GM19238 (cell line): ENCODE data around the gene ACP2.
"Not testable (repeated sequence)": the region's sequence is repeated elsewhere in the genome, so short reads cannot be mapped to it uniquely, and the experiment has no call there.

ENCODE experiments used
- DNase-seq: peaks from one replicate; pipeline ENCODE4 v3.0.0; 2011; ENCODE audit warnings: low spot score; ENCODE audit not compliant: insufficient read length

The ACP2 gene

DNA sequence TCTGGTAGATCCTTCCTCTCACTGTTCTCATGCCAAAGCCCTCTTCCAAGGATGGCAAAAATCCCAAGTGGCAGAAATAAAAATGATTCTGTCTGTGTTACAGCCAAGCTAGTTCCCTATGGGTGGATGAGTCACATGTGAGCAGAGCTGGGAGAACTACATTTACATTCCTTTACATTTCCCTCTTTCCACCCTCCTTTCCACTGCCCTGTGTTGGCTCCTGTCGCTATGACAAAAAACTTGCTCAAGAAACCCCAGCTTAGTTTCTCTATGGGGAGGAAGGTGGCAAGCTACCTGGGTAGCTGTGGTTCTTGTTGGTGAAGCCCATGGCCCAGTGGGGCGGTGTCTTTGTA, 44.0 kb downstream of the ACP2 start:
- DNase-seq, result no peak

DNA sequence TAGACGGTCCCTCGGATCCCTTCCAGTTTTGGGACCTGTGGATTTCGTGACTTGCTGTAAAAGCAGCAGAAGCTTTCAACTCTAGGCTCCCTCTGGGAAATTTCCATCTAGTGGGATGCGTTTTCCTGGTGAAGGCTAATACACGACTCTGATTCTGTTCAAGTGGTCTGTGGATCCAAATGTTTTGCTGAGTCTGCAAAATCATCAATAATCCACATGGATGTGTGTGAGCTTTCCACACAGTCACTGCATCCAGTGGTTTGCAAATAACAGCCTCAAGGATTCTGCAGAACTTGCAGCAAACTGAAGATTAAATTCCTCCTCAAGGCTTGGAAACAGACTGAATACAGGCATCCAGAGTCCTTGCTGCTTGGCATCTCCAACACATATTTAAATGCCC, 46.0 kb downstream of the ACP2 start:
- no peak for DNase-seq

DNA sequence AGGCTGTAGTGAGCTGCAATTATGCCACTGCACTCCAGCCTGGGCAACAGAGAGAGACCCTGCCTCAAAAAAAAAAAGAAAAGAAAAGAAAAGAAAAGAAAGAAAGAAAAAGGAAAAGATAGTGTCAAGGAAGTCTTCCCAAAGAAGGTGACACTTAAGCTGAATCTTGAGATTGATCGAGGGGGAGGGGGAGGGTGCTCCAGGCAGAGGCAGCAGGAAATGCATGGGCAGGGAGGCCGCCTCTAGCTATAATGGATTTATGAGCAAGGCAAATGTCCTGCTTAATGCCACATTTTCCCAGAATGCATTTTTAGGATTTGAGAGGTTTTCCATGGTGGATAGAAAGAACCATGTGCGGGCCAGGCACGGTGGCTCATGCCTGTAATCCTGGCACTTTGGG, 47.6 kb downstream of the ACP2 start:
- DNase-seq, result no peak

DNA sequence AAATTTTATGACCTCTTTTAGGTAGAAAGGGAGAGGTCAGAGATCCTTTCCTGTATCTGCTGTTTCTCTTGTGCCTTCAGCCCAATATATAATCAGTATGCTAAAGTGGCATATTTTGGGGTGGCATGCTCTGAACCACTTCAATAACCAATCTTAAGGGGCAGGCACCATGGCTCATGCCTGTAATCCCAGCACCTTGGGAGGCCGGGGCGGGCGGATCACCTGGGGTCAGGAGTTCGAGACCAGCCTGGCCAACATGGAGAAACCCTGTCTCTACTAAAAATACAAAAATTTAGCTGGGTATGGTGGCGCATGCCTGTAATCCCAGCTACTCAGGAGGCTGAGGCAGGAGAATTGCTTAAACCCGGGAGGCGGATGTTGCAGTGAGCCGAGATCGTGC, 50.5 kb downstream of the ACP2 start:
- not testable (repeated sequence) for DNase-seq

DNA sequence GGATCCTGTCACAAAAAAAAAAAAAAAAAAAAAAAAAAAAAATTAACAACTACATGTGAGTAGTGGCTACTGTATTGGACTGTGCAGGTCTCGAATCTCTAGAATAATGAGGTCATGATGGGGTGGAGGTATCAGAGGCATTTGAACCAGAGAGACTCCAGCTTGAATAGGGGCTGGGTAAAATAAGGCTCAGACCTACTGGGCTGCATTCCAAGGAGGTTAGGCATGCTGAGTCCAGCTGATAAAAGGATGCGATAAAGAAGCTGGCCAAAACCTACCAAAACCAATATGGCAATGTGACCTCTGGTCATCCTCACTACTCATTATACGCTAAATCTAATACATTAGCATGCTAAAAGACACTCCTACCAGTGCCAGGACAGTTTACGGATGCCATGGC, 56.5 kb downstream of the ACP2 start:
- DNase-seq, result no peak

DNA sequence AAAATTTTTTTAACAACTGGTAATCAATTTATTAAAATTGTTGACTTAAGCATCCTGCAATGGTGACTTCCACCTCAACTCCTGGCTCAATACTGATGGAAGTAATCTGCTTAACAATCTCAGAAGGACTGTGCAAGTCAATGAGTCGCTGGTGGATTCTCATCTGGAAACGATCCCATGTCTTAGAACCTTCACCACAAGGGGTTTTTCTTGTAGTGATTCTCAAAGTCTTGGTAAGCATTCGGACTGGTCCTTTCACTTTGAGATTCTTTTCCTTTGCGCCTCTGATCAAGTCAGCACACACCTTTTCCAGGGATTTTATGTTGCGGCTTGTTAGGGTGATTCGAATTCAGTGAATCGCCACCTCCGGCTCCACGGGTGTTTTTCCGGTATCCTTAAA, 57.5 kb downstream of the ACP2 start:
- DNase-seq, result not testable (repeated sequence)
